VCaP (cell line): Measurements from ENCODE around the gene INAFM1.

Source experiments
- H3K27ac ChIP-seq: fragments of 450-650 bp; 2 replicates; pipeline ENCODE4 v1.5.1; 2017
- CTCF ChIP-seq: fragments of 450-650 bp; conservative IDR thresholded peaks from 2 replicates; pipeline ENCODE4 v1.5.1; 2017; ENCODE audit warnings: mild to moderate bottlenecking, moderate library complexity

INAFM1 gene

GRCh38 chr19:47310819-47311218 lies 36.1 kb downstream of the INAFM1 start:
- no peak overlapping the region for H3K27ac ChIP-seq
- no peak for TF ChIP-seq CTCF

DNA sequence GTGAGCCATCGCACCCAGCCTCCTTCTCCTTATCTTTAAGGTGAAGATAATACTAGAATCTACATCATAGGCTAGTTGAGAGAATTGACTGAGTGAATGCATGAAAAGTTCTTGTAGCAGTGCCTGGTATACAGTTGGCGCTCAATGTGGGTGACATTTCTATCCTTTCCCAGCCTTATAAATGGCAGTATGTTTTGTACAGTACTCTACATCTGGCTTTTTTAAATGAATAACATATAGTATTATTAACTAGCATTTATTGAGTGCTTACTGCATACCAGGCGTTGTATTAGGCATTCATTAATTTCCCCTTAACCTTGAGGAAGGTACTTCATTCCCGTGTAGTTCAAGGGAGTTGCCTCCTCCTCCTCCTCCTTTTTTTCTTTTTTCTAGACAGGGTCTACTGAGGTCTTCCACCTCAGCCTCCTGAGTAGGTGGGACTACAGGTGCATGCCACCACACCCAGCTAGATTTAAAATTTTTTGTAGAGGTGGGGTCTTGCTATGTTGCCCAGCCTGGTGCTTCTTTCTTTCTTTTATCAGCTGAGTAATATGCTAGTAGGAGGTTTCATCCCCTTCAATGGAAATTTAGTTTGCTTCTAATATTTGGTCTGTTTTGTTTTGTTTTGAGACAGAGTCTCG lies 37.8 kb downstream of the INAFM1 start:
- TF ChIP-seq CTCF: no peak
- H3K27ac ChIP-seq: no peak overlapping the region

DNA sequence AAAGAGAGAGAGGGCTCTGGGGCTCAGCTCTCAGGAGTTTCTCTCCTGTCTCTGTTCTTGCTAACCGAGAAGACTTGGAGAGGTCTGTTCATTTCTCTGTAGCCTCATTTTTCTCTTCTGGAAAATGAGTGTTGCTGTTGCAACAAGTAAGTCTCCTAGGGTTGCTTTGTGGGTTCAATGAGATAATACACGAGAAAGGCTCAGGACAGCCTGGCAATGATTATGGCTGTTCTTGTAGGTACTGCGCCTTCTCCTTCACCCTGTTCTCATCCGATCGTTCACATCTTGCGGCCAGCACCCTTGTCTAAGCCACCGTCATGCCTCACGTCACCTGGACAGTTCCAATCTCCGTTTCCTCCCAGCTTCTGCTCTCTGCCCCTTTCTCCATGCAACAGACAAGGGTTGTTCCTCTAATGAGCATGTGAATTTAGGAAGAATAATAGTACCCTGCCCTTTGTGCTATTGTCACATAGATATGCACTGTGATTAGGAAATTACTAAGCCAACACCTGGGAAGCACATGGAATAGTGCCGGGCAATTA lies 39.1 kb downstream of the INAFM1 start:
- no peak overlapping the region for H3K27ac ChIP-seq
- no peak for TF ChIP-seq CTCF

DNA sequence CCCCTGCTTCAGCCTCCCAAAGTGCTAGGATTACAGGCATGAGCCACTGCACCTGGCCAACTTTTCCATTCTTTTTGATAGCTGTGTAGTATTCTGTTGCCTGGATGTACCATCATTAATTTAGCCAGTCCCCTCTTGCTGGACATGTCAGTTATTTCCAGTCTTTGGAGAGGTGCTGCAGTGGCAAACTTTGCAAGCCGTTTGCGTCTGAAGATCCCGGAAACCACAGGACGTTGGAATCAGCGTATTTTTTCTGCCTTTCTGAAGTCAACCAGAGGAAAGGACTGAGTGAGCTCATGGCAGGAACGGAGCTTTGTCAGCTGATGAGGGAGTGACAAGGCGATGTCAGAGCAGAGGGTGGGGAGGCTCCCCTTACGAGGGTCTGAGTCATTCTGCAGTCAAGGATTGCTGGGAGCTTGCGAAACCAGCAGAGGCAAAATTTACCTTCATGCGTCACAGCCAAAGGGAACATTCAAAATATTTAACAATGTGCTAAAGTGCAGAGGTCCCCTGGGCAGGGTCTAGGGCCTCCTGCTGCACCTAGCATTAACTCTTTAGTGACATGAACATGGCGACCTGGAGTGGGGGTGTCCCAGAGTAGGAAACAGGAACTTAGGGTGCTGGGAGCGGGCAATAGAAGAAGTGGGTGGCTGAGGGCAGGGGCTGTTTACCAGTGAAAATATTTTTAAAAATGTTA lies 40.6 kb downstream of the INAFM1 start:
- TF ChIP-seq CTCF: no peak
- no peak overlapping the region for H3K27ac ChIP-seq

DNA sequence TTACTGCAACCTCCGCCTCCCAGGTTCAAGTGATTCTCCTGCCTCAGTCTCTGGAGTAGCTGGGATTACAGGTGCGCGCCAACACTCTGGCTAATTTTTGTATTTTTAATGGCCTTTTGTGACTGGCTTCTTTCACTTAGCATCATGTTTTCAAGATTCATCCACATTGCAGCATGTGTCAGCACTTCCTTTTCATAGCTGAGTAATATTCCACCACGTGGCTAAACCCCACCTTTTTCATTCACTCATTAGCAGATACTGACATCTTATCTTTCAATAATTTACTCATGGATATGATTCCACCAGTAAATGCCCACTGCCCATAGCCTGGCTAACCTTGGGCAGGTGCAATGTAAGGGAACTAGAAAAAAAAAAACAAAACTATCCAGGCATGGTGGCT lies 41.8 kb downstream of the INAFM1 start:
- no peak overlapping the region for H3K27ac ChIP-seq
- TF ChIP-seq CTCF: no peak

DNA sequence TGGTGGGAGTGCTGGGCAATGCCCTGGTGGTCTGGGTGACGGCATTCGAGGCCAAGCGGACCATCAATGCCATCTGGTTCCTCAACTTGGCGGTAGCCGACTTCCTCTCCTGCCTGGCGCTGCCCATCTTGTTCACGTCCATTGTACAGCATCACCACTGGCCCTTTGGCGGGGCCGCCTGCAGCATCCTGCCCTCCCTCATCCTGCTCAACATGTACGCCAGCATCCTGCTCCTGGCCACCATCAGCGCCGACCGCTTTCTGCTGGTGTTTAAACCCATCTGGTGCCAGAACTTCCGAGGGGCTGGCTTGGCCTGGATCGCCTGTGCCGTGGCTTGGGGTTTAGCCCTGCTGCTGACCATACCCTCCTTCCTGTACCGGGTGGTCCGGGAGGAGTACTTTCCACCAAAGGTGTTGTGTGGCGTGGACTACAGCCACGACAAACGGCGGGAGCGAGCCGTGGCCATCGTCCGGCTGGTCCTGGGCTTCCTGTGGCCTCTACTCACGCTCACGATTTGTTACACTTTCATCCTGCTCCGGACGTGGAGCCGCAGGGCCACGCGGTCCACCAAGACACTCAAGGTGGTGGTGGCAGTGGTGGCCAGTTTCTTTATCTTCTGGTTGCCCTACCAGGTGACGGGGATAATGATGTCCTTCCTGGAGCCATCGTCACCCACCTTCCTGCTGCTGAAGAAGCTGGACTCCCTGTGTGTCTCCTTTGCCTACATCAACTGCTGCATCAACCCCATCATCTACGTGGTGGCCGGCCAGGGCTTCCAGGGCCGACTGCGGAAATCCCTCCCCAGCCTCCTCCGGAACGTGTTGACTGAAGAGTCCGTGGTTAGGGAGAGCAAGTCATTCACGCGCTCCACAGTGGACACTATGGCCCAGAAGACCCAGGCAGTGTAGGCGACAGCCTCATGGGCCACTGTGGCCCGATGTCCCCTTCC lies 45.5 kb downstream of the INAFM1 start:
- H3K27ac ChIP-seq: no peak overlapping the region
- no peak for TF ChIP-seq CTCF

- no peak overlapping the region for H3K27ac ChIP-seq
- no peak for TF ChIP-seq CTCF
Measured at GRCh38 chr19:47321630-47322029, 46.9 kb downstream of the INAFM1 start.
